ENCODE data around the gene SLC19A1.

The SLC19A1 gene

DNA sequence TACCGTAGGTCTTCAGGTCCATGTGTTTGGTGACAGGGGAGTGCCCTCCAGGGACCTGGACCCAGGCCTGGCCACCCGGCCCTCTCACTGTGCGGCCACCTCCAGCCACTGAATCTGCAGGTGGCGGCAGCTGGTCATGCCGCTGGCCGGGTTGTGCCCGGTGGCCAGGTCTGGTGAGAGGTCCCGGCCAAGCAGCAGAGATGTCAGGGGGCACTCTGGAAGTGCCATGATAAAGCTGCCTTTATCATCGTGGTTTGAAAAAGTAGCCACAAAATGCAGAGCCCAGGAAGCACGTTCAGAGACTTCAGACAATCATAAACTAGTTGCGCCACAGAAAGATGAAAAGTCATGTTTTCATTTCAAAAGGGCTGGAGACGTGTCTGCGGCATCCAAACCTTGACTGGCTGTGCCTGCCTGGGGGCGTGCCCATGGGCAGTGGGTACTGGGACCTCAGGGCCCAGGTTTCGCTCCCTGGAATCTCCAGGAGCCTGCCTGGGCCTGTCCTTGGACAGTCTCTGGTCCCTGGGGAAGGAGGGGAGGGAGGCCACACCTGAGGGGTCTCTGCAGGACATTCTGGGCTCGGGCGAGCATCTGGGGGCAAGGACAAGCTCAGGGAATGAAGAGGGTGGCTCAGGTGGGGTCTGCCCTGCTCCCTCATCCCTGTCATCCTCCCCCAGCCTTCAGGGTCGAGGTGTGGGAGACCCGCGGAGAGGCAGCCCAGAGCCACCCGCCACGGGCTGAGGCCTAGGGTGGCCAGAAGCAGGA, 92.4 kb downstream of the SLC19A1 start:
- no peak for FAIRE-seq

DNA sequence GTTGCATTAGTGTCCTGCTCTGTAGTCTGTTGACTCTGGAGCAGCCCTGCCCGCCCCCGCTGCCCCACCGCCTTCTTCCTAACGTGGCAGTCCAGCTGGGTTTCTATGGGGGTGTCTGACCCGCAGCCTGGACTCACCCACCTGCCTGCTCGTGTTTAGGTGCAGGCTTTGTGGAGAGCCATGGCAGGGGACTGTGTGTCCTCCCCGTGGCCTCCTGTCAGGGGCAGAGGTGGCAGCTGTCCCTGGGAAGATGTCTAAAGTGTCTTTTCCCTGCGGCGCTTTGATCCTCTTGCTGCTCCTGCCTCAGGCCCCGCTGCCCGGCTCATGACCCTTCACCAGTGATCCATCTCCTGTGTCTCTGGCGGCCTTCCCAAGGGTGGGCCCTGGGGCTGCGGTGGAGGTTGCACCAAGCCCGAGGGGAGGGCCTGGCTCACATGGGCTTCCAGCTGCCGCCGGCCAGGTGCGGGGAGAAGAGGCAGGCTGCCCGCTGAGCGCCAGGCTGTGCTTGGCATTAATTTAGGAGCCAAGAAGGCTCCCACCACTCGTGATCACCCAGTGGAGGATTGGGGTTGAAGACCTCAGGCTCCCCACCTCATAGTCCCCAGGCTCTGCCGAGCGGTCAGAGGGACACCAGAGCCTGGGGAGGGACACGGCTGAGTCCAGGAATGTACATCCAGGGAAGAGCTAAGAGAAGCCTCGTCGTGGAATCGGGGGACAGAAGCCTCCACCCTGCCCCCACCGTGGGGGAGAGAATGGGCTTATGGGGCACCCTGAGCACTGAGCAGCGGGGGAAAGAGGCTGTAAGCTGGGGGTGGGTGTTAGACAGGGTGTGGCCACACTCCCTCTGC, 93.2 kb downstream of the SLC19A1 start:
- FAIRE-seq = no peak

DNA sequence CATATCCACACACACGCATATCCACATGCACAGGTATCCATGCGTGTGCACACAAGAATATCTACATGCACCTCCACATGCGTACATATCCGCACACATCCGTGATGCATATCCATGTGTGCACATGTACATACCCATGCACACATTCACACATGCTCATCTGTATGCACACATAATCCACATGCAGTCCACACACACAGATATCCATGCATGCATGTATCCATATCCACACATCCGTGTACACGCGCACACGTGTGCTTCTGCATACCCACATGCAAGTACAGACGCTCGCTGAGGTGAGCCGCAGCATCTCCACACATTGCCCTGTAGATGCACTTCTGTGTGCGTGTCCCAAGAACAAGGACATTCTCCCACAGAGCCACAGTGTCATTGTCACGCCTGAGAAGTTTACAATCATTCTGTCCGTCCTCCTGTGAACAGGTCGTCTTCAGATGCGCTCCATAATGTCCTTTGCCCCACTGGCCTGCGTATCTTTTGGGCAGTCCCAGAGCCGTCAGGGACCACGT, 93.9 kb downstream of the SLC19A1 start:
- no peak for FAIRE-seq
